Measurements from ENCODE around the gene ENTPD1.

ENTPD1 gene

GRCh38 chr10:95833042-95833610 lies 77.2 kb downstream of the ENTPD1 start:
- no peak overlapping the region for H3K27ac ChIP-seq (ENCODE audit: low read length)
- H3K9me3 ChIP-seq (ENCODE audit: insufficient read depth, low read length, severe bottlenecking) = no peaks in the 10 kb centered on the region
- no peak overlapping the region for H3K4me3 ChIP-seq (ENCODE audit: low read depth in 1 of 2, low read length in 2 of 2)
- TF ChIP-seq CTCF (IDR thresholded peaks at IDR 0.05; ENCODE audit: borderline replicate concordance, extremely low read depth, low read length, poor library complexity, severe bottlenecking) (no peak), EZH2 (IDR thresholded peaks at IDR 0.05; ENCODE audit: borderline replicate concordance, low read depth, low read length, severe bottlenecking) (no peak)
- H2AFZ ChIP-seq (ENCODE audit: low read depth, low read length) = no peak overlapping the region
- H3K4me2 ChIP-seq (ENCODE audit: insufficient read depth, low read length) = no peak overlapping the region
- DNase-seq (no peak), ATAC-seq (ENCODE audit: insufficient read depth, low read depth) (no peak)
- no peaks in the 10 kb centered on the region for H3K4me1 ChIP-seq (ENCODE audit: insufficient read depth, low read length)
- no peak overlapping the region for H3K9ac ChIP-seq (ENCODE audit: low read depth, low read length)
- H3K27me3 ChIP-seq (ENCODE audit: insufficient read depth, low read length, poor library complexity) = peaks cover 3% of the 10 kb centered on the region
- H4K20me1 ChIP-seq (ENCODE audit: insufficient read depth, low read length) = no peaks in the 10 kb centered on the region
- H3K79me2 ChIP-seq (ENCODE audit: insufficient read depth, low read length) = no peaks in the 10 kb centered on the region
- no peaks in the 10 kb centered on the region for H3K36me3 ChIP-seq (ENCODE audit: insufficient read depth, low read length)

- ATAC-seq (ENCODE audit: insufficient read depth, low read depth) (no peak), DNase-seq (no peak)
- Histone ChIP-seq H4K20me1 (ENCODE audit: insufficient read depth, low read length) (no peaks in the 10 kb centered on the region), H3K4me1 (ENCODE audit: insufficient read depth, low read length) (no peaks in the 10 kb centered on the region), H3K4me3 (ENCODE audit: low read depth in 1 of 2, low read length in 2 of 2) (no peak overlapping the region), H3K9ac (ENCODE audit: low read depth, low read length) (no peak overlapping the region), H3K4me2 (ENCODE audit: insufficient read depth, low read length) (no peak overlapping the region), H3K9me3 (ENCODE audit: insufficient read depth, low read length, severe bottlenecking) (no peaks in the 10 kb centered on the region), H3K79me2 (ENCODE audit: insufficient read depth, low read length) (no peaks in the 10 kb centered on the region), H2AFZ (ENCODE audit: low read depth, low read length) (no peak overlapping the region), H3K27me3 (ENCODE audit: insufficient read depth, low read length, poor library complexity) (peaks cover 7% of the 10 kb centered on the region), H3K36me3 (ENCODE audit: insufficient read depth, low read length) (no peaks in the 10 kb centered on the region), H3K27ac (ENCODE audit: low read length) (no peak overlapping the region)
- TF ChIP-seq EZH2 (IDR thresholded peaks at IDR 0.05; ENCODE audit: borderline replicate concordance, low read depth, low read length, severe bottlenecking) (no peak), CTCF (IDR thresholded peaks at IDR 0.05; ENCODE audit: borderline replicate concordance, extremely low read depth, low read length, poor library complexity, severe bottlenecking) (no peak)
These were observed 78.4 kb downstream of the ENTPD1 start for GRCh38 chr10:95834406-95834805.

- no peaks in the 10 kb centered on the region for H3K36me3 ChIP-seq (ENCODE audit: insufficient read depth, low read length)
- no peaks in the 10 kb centered on the region for H3K79me2 ChIP-seq (ENCODE audit: insufficient read depth, low read length)
- H3K27me3 ChIP-seq (ENCODE audit: insufficient read depth, low read length, poor library complexity) = peaks cover 7% of the 10 kb centered on the region
- H3K27ac ChIP-seq (ENCODE audit: low read length) = no peak overlapping the region
- no peaks in the 10 kb centered on the region for H4K20me1 ChIP-seq (ENCODE audit: insufficient read depth, low read length)
- no peak overlapping the region for H3K9ac ChIP-seq (ENCODE audit: low read depth, low read length)
- no peak overlapping the region for H3K4me3 ChIP-seq (ENCODE audit: low read depth in 1 of 2, low read length in 2 of 2)
- no peak for ATAC-seq (ENCODE audit: insufficient read depth, low read depth)
- H3K4me2 ChIP-seq (ENCODE audit: insufficient read depth, low read length) = no peak overlapping the region
- H3K9me3 ChIP-seq (ENCODE audit: insufficient read depth, low read length, severe bottlenecking) = no peaks in the 10 kb centered on the region
- H2AFZ ChIP-seq (ENCODE audit: low read depth, low read length) = no peak overlapping the region
- H3K4me1 ChIP-seq (ENCODE audit: insufficient read depth, low read length) = no peaks in the 10 kb centered on the region
- TF ChIP-seq EZH2 (IDR thresholded peaks at IDR 0.05; ENCODE audit: borderline replicate concordance, low read depth, low read length, severe bottlenecking) (no peak), CTCF (IDR thresholded peaks at IDR 0.05; ENCODE audit: borderline replicate concordance, extremely low read depth, low read length, poor library complexity, severe bottlenecking) (no peak)
- DNase-seq = no peak
These were observed 79.3 kb downstream of the ENTPD1 start for GRCh38 chr10:95835149-95835860.
